SJCRH30 (cell line): ENCODE data around the gene AGAP4. TPM values are rescaled to one million over a fixed set of nuclear protein-coding genes. Genes with fewer than 3 reads are reported as not detected.
"Not testable (repeated sequence)": the region's sequence is repeated elsewhere in the genome, so short reads cannot be mapped to it uniquely, and the experiment has no call there.

Source experiments
- DNase-seq, 2 experiments: peaks; one replicate each; pipeline ENCODE4 v3.0.0-alpha.2; 2015 to 2020
- H3K27ac ChIP-seq: fragments of 250-450 bp; sonication (Bioruptor Pico); 2 replicates; pipeline ENCODE4 v1.5.1; 2020; ENCODE audit warnings: mild to moderate bottlenecking, moderate library complexity
- H3K27me3 ChIP-seq: fragments of 250-450 bp; sonication (Bioruptor Pico); 2 replicates; pipeline ENCODE4 v1.5.1; 2020; ENCODE audit warnings: mild to moderate bottlenecking, moderate library complexity
- H3K36me3 ChIP-seq: fragments of 250-450 bp; sonication (Bioruptor Pico); 2 replicates; pipeline ENCODE4 v1.5.1; 2020; ENCODE audit warnings: mild to moderate bottlenecking, moderate library complexity
- H3K4me1 ChIP-seq: fragments of 250-450 bp; sonication (Bioruptor Pico); 2 replicates; pipeline ENCODE4 v1.5.1; 2020; ENCODE audit warnings: mild to moderate bottlenecking, moderate library complexity
- H3K4me3 ChIP-seq: fragments of 250-450 bp; sonication (Bioruptor Pico); 2 replicates; pipeline ENCODE4 v1.5.1; 2020; ENCODE audit warnings: mild to moderate bottlenecking, moderate library complexity
- H3K9me3 ChIP-seq: fragments of 250-450 bp; sonication (Bioruptor Pico); replicated peaks from 2 replicates; pipeline ENCODE4 v1.5.1; 2020; ENCODE audit warnings: mild to moderate bottlenecking, moderate library complexity
- total RNA-seq: library from RNA; depleted of rRNA; stranded (reverse); fragments of >200 nt; shearing (Covaris generic); gene quantifications from 2 replicates; pipeline ENCODE4 v1.2.3, GENCODE V29; 2014; rRNA removed

The AGAP4 gene
- total RNA-seq, 1 experiment from 2014 or later, result 5.8 TPM

- H3K9me3 ChIP-seq, H3K27me3 ChIP-seq, H3K4me3 ChIP-seq, H3K27ac ChIP-seq, H3K36me3 ChIP-seq, H3K4me1 ChIP-seq: not testable (repeated sequence)
- DNase-seq, result peak; percentile 27 to 36
Observed at GRCh38 chr10:45812959-45813358, 34.3 kb downstream of the AGAP4 start.

DNA sequence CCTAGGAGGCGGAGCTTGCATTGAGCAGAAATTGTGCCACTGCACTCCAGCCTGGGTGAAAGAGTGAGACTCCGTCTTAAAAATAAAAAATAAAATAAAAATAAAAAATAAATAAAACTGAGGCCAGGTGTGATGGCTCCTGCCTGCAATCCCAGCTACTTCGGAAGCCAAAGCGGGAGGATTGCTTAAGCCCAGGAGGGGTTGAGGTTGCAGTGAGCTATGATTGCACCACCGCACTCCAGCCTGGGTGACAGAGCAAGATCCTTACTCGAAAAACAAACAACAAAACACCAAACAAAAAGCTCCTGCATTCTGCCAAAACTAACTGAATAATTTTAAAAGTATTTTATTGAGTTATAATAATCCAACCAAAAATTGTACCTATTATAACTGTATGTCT lies 36.2 kb downstream of the AGAP4 start:
- H3K27ac ChIP-seq, result no peak overlapping the region
- no peaks in the 10 kb centered on the region for H3K27me3 ChIP-seq
- no peaks in the 10 kb centered on the region for H3K36me3 ChIP-seq
- no peak for DNase-seq
- no peaks in the 10 kb centered on the region for H3K9me3 ChIP-seq
- no peaks in the 10 kb centered on the region for H3K4me1 ChIP-seq
- H3K4me3 ChIP-seq, result no peak overlapping the region

DNA sequence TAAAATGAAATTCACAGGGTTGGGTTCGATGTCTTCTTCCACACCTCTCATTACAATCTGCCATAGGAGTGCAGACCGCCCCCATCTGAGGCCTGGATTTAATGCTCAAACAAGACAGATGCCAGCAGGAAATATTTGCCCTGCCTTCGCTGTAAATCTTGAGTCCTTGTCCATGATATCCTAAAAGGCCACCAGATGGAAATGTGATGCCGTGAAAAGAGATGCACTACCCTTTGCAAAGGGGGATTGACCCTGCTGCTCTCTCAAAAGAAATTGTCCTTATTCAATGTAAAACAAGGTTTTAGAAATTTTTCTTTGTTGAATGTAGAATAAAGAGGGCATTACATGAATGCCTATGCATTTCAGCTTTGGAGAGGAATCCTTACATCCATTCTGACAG lies 37.5 kb downstream of the AGAP4 start:
- Histone ChIP-seq H3K27me3 (no peaks in the 10 kb centered on the region), H3K4me3 (no peak overlapping the region), H3K9me3 (no peaks in the 10 kb centered on the region), H3K36me3 (no peaks in the 10 kb centered on the region), H3K27ac (no peak overlapping the region), H3K4me1 (no peaks in the 10 kb centered on the region)
- DNase-seq, result no peak

DNA sequence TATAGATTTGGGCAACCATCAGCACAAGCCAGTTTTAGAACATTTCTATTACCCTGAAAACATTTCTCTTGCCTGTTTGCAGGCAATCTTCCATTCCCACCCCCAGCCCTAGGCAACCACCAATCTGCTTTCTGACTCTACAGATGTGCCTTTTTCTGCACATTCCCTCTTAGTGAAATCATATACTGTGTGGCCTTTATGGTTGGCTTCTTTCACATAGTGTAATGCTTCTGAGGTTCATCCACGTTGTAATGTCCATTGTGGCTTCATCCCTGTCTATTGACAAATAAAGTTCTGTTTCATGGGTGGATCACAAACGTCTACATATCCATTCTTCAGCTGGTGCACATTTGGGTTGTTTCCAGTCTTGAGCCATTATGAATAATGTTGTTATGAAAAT lies 42.3 kb downstream of the AGAP4 start:
- H3K9me3 ChIP-seq, DNase-seq, H3K27me3 ChIP-seq, H3K36me3 ChIP-seq, H3K4me3 ChIP-seq, H3K4me1 ChIP-seq, H3K27ac ChIP-seq: not testable (repeated sequence)

DNA sequence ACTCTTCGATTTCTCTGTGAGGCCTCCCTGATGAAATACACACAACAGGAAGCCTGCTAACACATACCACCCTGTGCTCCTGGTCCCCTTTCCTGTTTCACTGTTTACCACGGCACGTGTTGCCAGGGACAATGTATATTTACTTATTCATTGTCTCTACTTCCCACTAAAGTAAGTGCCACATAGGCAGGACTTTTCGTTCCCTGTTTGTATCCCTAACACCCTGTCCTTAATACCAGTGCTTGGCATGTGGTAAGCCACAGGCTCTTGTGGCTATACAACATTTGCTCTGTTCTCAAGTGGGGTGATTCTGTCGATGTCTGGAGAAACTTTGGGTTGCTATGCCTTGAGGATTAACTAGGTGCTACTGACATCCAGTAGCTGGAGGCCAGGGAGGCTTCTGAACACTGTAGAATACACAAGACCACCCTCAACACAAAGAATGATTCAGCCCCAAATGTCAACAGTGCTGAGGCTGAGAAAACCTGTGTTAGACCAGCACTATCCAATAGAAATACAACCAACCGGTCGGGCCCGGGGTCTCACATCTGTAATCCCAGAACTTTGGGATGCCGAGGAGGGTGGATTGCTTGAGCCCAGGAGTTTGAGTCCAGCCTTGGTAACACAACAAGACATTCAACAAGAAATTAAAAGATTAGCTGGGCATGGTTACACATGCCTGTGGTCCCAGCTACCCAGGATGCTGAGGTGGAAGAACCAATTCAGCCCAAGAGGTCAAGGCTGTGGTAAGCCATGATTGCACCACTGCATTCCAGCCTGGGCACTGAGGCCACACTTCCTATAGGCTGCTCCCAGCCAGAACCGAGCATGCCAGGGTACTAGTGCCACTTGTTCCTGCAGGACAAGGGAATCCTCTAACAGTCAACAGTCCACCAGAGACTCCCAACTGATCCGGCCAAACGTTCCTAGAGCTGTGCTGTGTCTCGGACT lies 44.0 kb downstream of the AGAP4 start:
- H3K36me3 ChIP-seq, H3K27me3 ChIP-seq, H3K4me3 ChIP-seq, H3K9me3 ChIP-seq, H3K27ac ChIP-seq, H3K4me1 ChIP-seq: not testable (repeated sequence)
- peak; percentile 6 to 12 for DNase-seq

GRCh38 chr10:45794761-45795160 lies 52.5 kb downstream of the AGAP4 start:
- DNase-seq, H3K4me1 ChIP-seq: not testable (repeated sequence)

GRCh38 chr10:45790694-45791426 lies 56.4 kb downstream of the AGAP4 start:
- not testable (repeated sequence) for DNase-seq, H3K4me3 ChIP-seq, H3K27me3 ChIP-seq, H3K27ac ChIP-seq, H3K36me3 ChIP-seq, H3K4me1 ChIP-seq, H3K9me3 ChIP-seq

More at GRCh38 chr10:45794761-45795160, 52.5 kb downstream of the AGAP4 start:
- H3K27ac ChIP-seq, H3K9me3 ChIP-seq, H3K36me3 ChIP-seq, H3K4me3 ChIP-seq, H3K27me3 ChIP-seq: not testable (repeated sequence)

DNA sequence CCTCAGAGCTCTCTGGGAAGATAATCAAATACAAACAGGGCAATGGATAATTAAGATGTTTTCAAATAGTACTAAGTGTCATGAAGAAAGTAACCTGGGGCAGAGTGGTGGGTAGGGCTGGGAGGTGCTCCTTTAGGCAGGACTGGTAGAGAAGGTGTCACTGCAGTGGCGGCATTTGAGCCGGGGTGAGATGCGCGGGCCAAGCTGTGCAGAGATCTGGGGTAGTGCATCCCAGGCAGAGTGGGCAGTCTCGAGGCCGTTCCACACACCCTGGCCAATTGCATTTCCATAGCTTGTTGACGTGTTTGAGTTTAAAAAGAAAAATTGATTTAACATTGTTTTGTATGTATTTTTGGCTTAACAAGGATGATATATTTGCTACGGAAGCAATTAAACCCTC lies 57.3 kb downstream of the AGAP4 start:
- H3K9me3 ChIP-seq, DNase-seq, H3K36me3 ChIP-seq, H3K27ac ChIP-seq, H3K27me3 ChIP-seq, H3K4me1 ChIP-seq, H3K4me3 ChIP-seq: not testable (repeated sequence)

- not testable (repeated sequence) for DNase-seq, H3K27me3 ChIP-seq, H3K36me3 ChIP-seq, H3K4me1 ChIP-seq, H3K27ac ChIP-seq, H3K4me3 ChIP-seq, H3K9me3 ChIP-seq
Observed at GRCh38 chr10:45787212-45787741, 60.0 kb downstream of the AGAP4 start.

- not testable (repeated sequence) for H3K27ac ChIP-seq, H3K4me3 ChIP-seq, H3K4me1 ChIP-seq, H3K36me3 ChIP-seq, H3K27me3 ChIP-seq, H3K9me3 ChIP-seq, DNase-seq
Observed at GRCh38 chr10:45786217-45786616, 61.1 kb downstream of the AGAP4 start.

Other genes with a start within 250 kb of the AGAP4 start
- gene ZFAND4, start 174.7 kb downstream of the AGAP4 start, total RNA-seq, result 5.1 and 5.3 TPM in 2 replicates
- 11.9 and 14.3 TPM in 2 replicates for gene WASHC2C, start 120.2 kb downstream of the AGAP4 start, total RNA-seq
- 67.0 and 75.1 TPM in 2 replicates for gene TIMM23, start 125.0 kb upstream of the AGAP4 start, total RNA-seq
- 46.8 and 47.5 TPM in 2 replicates for gene NCOA4, start 183.1 kb upstream of the AGAP4 start, total RNA-seq
- not detected in 2 replicates for gene MSMB, start 198.8 kb upstream of the AGAP4 start, total RNA-seq